H1 (cell line): ENCODE data around the gene FBLN2. TPM values are rescaled to one million over a fixed set of nuclear protein-coding genes. Genes with fewer than 3 reads are reported as not detected.

ENCODE experiments used
- CTCF ChIA-PET: fragments of 300-600 bp; sonication (Branson Sonifier 250); formaldehyde crosslinking; loops from one replicate; lab custom pipeline; 2021; ENCODE audit not compliant: partially characterized antibody; lab: Charles Lee
- POLR2A ChIA-PET: fragments of 300-600 bp; sonication (Branson Sonifier 250); formaldehyde crosslinking; loops from one replicate; lab custom pipeline; 2021; ENCODE audit warnings: inconsistent platforms; ENCODE audit not compliant: partially characterized antibody; lab: Charles Lee
- DNase-seq, 2 experiments: peaks; one replicate each; pipeline versions ENCODE4 v3.0.0 to v3.0.0-alpha.2; 2010 to 2022; ENCODE audit warnings: low spot score in 2 of 2, low read depth in 1 of 2, mixed read lengths in 1 of 2
- FAIRE-seq: peaks from 2 replicates; lab custom pipeline; 2011; peaks lifted over from hg19 to GRCh38; lab: Jason Lieb, UNC
- H2AFZ ChIP-seq: 2 replicates; pipeline ENCODE4 v1.8.1; 2012; ENCODE audit warnings: low read length, inconsistent platforms
- H2AK5ac ChIP-seq: 2 replicates; pipeline ENCODE4 v1.6.1; 2013; ENCODE audit warnings: low read depth, low read length
- H2BK120ac ChIP-seq: replicated peaks from 2 replicates; pipeline ENCODE3; 2013; ENCODE audit warnings: low read depth, low read length, inconsistent platforms
- H2BK12ac ChIP-seq: 2 replicates; pipeline ENCODE4 v1.6.1; 2013; ENCODE audit warnings: low read depth, low read length
- H2BK15ac ChIP-seq: 2 replicates; pipeline ENCODE4 v1.6.1; 2013; ENCODE audit warnings: low read length
- H2BK20ac ChIP-seq: 2 replicates; pipeline ENCODE4 v1.6.1; 2013; ENCODE audit warnings: low read length
- H2BK5ac ChIP-seq: 2 replicates; pipeline ENCODE4 v1.6.1; 2013; ENCODE audit warnings: low read depth, low read length
- H3K14ac ChIP-seq: 2 replicates; pipeline ENCODE4 v1.6.1; 2013; ENCODE audit warnings: inconsistent platforms; ENCODE audit not compliant: insufficient read length
- H3K18ac ChIP-seq: 2 replicates; pipeline ENCODE4 v1.6.1; 2013; ENCODE audit warnings: low read length; ENCODE audit errors: extremely low read depth
- H3K23ac ChIP-seq: 2 replicates; pipeline ENCODE4 v1.6.1; 2013; ENCODE audit warnings: inconsistent platforms; ENCODE audit not compliant: insufficient read length
- H3K23me2 ChIP-seq: 2 replicates; pipeline ENCODE4 v1.6.1; 2013; ENCODE audit warnings: low read depth, low read length
- H3K27ac ChIP-seq: 2 replicates; pipeline ENCODE4 v1.6.1; 2011; ENCODE audit warnings: low read depth, low read length, inconsistent platforms
- H3K27me3 ChIP-seq, 4 experiments: replicated peaks in 1 of 4; 1 replicate in 1 of 4; 2 replicates in 3 of 4; pipeline versions ENCODE4 v1.6.1 to v1.8.1; 2011 to 2013; ENCODE audit warnings: low read length in 3 of 4, mild to moderate bottlenecking in 3 of 4, inconsistent platforms in 2 of 4, mixed read lengths in 2 of 4, moderate library complexity in 1 of 4; ENCODE audit not compliant: control insufficient read depth in 3 of 4, insufficient read depth in 3 of 4; ENCODE audit errors: extremely low read depth in 1 of 4
- H3K36me3 ChIP-seq, 4 experiments: 2 replicates each; pipeline versions ENCODE4 v1.6.1 to v1.8.1; 2011 to 2013; ENCODE audit warnings: mild to moderate bottlenecking in 4 of 4, low read length in 3 of 4, moderate library complexity in 2 of 4, control low read depth in 1 of 4, inconsistent platforms in 1 of 4; ENCODE audit not compliant: insufficient read depth in 4 of 4, control insufficient read depth in 2 of 4
- H3K4ac ChIP-seq: replicated peaks from 2 replicates; pipeline ENCODE3; 2013; ENCODE audit warnings: low read length, low read depth, mixed read lengths, inconsistent platforms; ENCODE audit not compliant: insufficient read length
- H3K4me1 ChIP-seq, 4 experiments: replicated peaks in 1 of 4; 1 replicate in 1 of 4; 2 replicates in 3 of 4; pipeline versions ENCODE4 v1.6.1 to v1.8.1; 2011 to 2013; ENCODE audit warnings: low read length in 3 of 4, inconsistent platforms in 2 of 4, mixed read lengths in 1 of 4; ENCODE audit not compliant: insufficient read depth in 4 of 4, control insufficient read depth in 3 of 4
- H3K4me2 ChIP-seq, 2 experiments: 2 replicates each; pipeline versions ENCODE4 v1.6.1 to v1.8.1; 2011 to 2013; ENCODE audit warnings: low read depth in 2 of 2, low read length in 2 of 2, control low read depth in 1 of 2, inconsistent platforms in 1 of 2, mild to moderate bottlenecking in 1 of 2; ENCODE audit not compliant: insufficient read depth in 1 of 2
- H3K4me3 ChIP-seq, 4 experiments: fragments of 200-600, 300-600 bp in 1 of 4; sonication (generic), shearing (Covaris generic), sonication (Bioruptor Twin) in 1 of 4; 2 replicates each; pipeline versions ENCODE4 v1.5.1 to v1.8.1; 2011 to 2016; ENCODE audit warnings: low read length in 4 of 4, low read depth in 3 of 4, control low read depth in 2 of 4, inconsistent platforms in 2 of 4, mild to moderate bottlenecking in 2 of 4, mixed read lengths in 1 of 4, moderate library complexity in 1 of 4; ENCODE audit not compliant: insufficient read depth in 2 of 4; ENCODE audit errors: extremely low read depth in 1 of 4
- H3K56ac ChIP-seq: replicated peaks from 2 replicates; pipeline ENCODE3; 2013; ENCODE audit warnings: low read depth, mild to moderate bottlenecking, mixed read lengths, low read length, inconsistent platforms; ENCODE audit not compliant: insufficient read length
- H3K79me1 ChIP-seq: 2 replicates; pipeline ENCODE4 v1.6.1; 2013; ENCODE audit warnings: low read depth, low read length, control low read depth
- H3K79me2 ChIP-seq, 2 experiments: 2 replicates each; pipeline versions ENCODE4 v1.6.1 to v1.8.1; 2012 to 2013; ENCODE audit warnings: low read length in 2 of 2, mild to moderate bottlenecking in 2 of 2, inconsistent platforms in 1 of 2; ENCODE audit not compliant: insufficient read depth in 2 of 2, control insufficient read depth in 1 of 2
- H3K9ac ChIP-seq, 4 experiments: replicated peaks in 1 of 4; 1 replicate in 1 of 4; 2 replicates in 3 of 4; pipeline versions ENCODE4 v1.6.1 to v1.8.1; 2011 to 2013; ENCODE audit warnings: low read depth in 3 of 4, low read length in 3 of 4, control low read depth in 2 of 4, mild to moderate bottlenecking in 2 of 4, moderate library complexity in 2 of 4, inconsistent platforms in 1 of 4; ENCODE audit errors: extremely low read depth in 1 of 4
- H3K9me3 ChIP-seq, 2 experiments: 2 replicates each; pipeline versions ENCODE4 v1.6.1 to v1.8.1; 2012 to 2013; ENCODE audit warnings: mild to moderate bottlenecking in 2 of 2, moderate library complexity in 2 of 2, control low read depth in 1 of 2, inconsistent platforms in 1 of 2, low read depth in 1 of 2, low read length in 1 of 2, mixed read lengths in 1 of 2; ENCODE audit not compliant: insufficient read depth in 2 of 2
- H4K20me1 ChIP-seq, 2 experiments: replicated peaks in 1 of 2; 2 replicates each; pipeline versions ENCODE3 to v1.8.1; 2011 to 2013; ENCODE audit warnings: inconsistent platforms in 2 of 2, low read length in 2 of 2, mild to moderate bottlenecking in 1 of 2; ENCODE audit not compliant: insufficient read depth in 2 of 2, control insufficient read depth in 1 of 2
- H4K5ac ChIP-seq: 2 replicates; pipeline ENCODE4 v1.6.1; 2013; ENCODE audit warnings: low read length, low read depth, mixed read lengths, inconsistent platforms; ENCODE audit not compliant: insufficient read length
- H4K8ac ChIP-seq: 2 replicates; pipeline ENCODE4 v1.8.0; 2013; ENCODE audit warnings: mild to moderate bottlenecking, moderate library complexity, low read length, inconsistent platforms; ENCODE audit not compliant: insufficient read depth; ENCODE audit errors: extremely low read depth
- H4K91ac ChIP-seq: replicated peaks from 2 replicates; pipeline ENCODE3; 2013; ENCODE audit warnings: low read length, mixed read lengths, inconsistent platforms; ENCODE audit not compliant: insufficient read length
- BACH1 ChIP-seq: IDR thresholded peaks from 2 replicates; pipeline ENCODE4 v1.6.1; 2012; ENCODE audit warnings: low read length, improper control_type of control experiment
- BRCA1 ChIP-seq: IDR thresholded peaks from 2 replicates; pipeline ENCODE4 v1.6.1; 2012; ENCODE audit warnings: low read depth, low read length, improper control_type of control experiment
- FOSL1 ChIP-seq: IDR thresholded peaks from 2 replicates; pipeline ENCODE4 v1.6.1; 2011; ENCODE audit warnings: mild to moderate bottlenecking, low read depth, low read length, moderate library complexity; ENCODE audit not compliant: insufficient read depth
- GABPA ChIP-seq: IDR thresholded peaks from 2 replicates; pipeline ENCODE4 v1.6.1; 2011; ENCODE audit warnings: mild to moderate bottlenecking, low read length, moderate library complexity, borderline replicate concordance; ENCODE audit not compliant: insufficient read depth
- KDM1A ChIP-seq: fragments of 200-600, 300-600 bp; sonication (generic); IDR thresholded peaks from 2 replicates; pipeline ENCODE4 v1.7.1; 2016; ENCODE audit warnings: mild to moderate bottlenecking, low read length, borderline replicate concordance
- KDM4A ChIP-seq: IDR thresholded peaks from one replicate; pipeline ENCODE4 v1.7.1; 2012; ENCODE audit warnings: low read depth, mild to moderate bottlenecking, moderate library complexity, low read length, inconsistent platforms; ENCODE audit not compliant: severe bottlenecking
- NANOG ChIP-seq: IDR thresholded peaks from 2 replicates; pipeline ENCODE4 v1.6.1; 2011; ENCODE audit warnings: low read length, low read depth, mild to moderate bottlenecking, inconsistent platforms; ENCODE audit not compliant: insufficient read depth, poor library complexity, severe bottlenecking
- POLR2A ChIP-seq, 2 experiments: IDR thresholded peaks; 1 replicate in 1 of 2; 2 replicates in 1 of 2; pipeline ENCODE4 v1.6.1; 2011; ENCODE audit warnings: low read depth in 2 of 2, low read length in 2 of 2, mild to moderate bottlenecking in 2 of 2; ENCODE audit errors: control extremely low read depth in 1 of 2
- POU5F1 ChIP-seq: IDR thresholded peaks from 2 replicates; pipeline ENCODE4 v1.6.1; 2011; ENCODE audit warnings: low read depth, mild to moderate bottlenecking, low read length, moderate library complexity
- RBBP5 ChIP-seq: IDR thresholded peaks from 2 replicates; pipeline ENCODE4 v1.7.1; 2012; ENCODE audit warnings: low read depth, mild to moderate bottlenecking, inconsistent platforms, low read length, moderate library complexity, borderline replicate concordance
- RNF2 ChIP-seq: fragments of 200-900, 300-1000 bp; sonication (generic); IDR thresholded peaks from 2 replicates; pipeline ENCODE4 v1.7.1; 2016; ENCODE audit warnings: borderline replicate concordance, low read depth, mild to moderate bottlenecking, antibody characterized with exemption, low read length; ENCODE audit not compliant: poor library complexity, severe bottlenecking; ENCODE audit errors: missing control alignments
- SP1 ChIP-seq: IDR thresholded peaks from 2 replicates; pipeline ENCODE4 v1.6.1; 2011; ENCODE audit warnings: low read depth, low read length
- SP2 ChIP-seq: IDR thresholded peaks from 2 replicates; pipeline ENCODE4 v1.6.1; 2012; ENCODE audit warnings: mild to moderate bottlenecking, low read length, inconsistent platforms
- TAF1 ChIP-seq: IDR thresholded peaks from 2 replicates; pipeline ENCODE4 v1.6.1; 2011; ENCODE audit warnings: mild to moderate bottlenecking, low read depth, low read length
- WGBS, 2 experiments: shearing (Covaris generic) in 1 of 2; methylation state at CpG; one replicate each; pipeline versions ENCODE4 v1.1.6 to v1.1.7; 2013 to 2015; ENCODE audit warnings: low lambda C conversion rate in 2 of 2, mixed read lengths in 2 of 2, inconsistent platforms in 1 of 2, low coverage in 1 of 2, missing lambda C conversion rate in 1 of 2; ENCODE audit not compliant: insufficient replicate concordance in 2 of 2, insufficient coverage in 1 of 2, insufficient read length in 1 of 2; ENCODE audit errors: extremely low coverage in 1 of 2, missing lambda C conversion rate in 1 of 2; 5-methylcytosine and 5-hydroxymethylcytosine counted together
- polyA plus RNA-seq, 7 experiments: library from polyadenylated mRNA; depleted of rRNA in 3 of 7; stranded (reverse) in 5 of 7; unstranded in 2 of 7; fragments of >200 nt in 5 of 7; fragments of 200-250 nt in 2 of 7; gene quantifications; 1 replicate in 5 of 7; 2 replicates in 1 of 7; 4 replicates in 1 of 7; pipeline versions ENCODE4 v1.2.1 to v1.2.3, GENCODE V29; 2011 to 2013; ENCODE audit warnings: missing spikeins in 2 of 7, mixed read lengths in 2 of 7
- total RNA-seq: library from RNA; stranded (reverse); fragmentation: NEBNext Ultra II Directional; extraction: Animal tissue kit (Norgen Biotek cat#: 25700); gene quantifications from 2 replicates; pipeline ENCODE4 v1.2.1, GENCODE V29; 2021

The FBLN2 gene
- total and polyA plus RNA-seq, 2 of the 8 experiments (the other 6 are each of a cell fraction or from before 2014, with no cell fraction given), result 17.4 to 24.2 TPM

- H3K14ac ChIP-seq, result no peak overlapping the region
- H3K79me1 ChIP-seq, result no peaks in the 10 kb centered on the region
- H4K8ac ChIP-seq, result no peak overlapping the region
- H2BK15ac ChIP-seq, result no peak overlapping the region
- no peak overlapping the region for H2BK120ac ChIP-seq
- FAIRE-seq, result no peak
- no peaks in the 10 kb centered on the region for H3K27me3 ChIP-seq
- H3K9ac ChIP-seq, result no peak overlapping the region
- POLR2A ChIA-PET, result interaction anchor here (1.2 kb wide), 1 partner anchor 13 kb away, joined by 3 read pairs; no protein-coding TSS in a partner anchor
- H4K20me1 ChIP-seq, result no peaks in the 10 kb centered on the region
- H3K23ac ChIP-seq, result no peak overlapping the region
- H3K79me2 ChIP-seq, result no peaks in the 10 kb centered on the region
- H3K4ac ChIP-seq, result no peak overlapping the region
- no peak overlapping the region for H3K56ac ChIP-seq
- no peak overlapping the region for H4K91ac ChIP-seq
- no peak for DNase-seq
- H2AFZ ChIP-seq, result no peak overlapping the region
- no peak overlapping the region for H3K4me2 ChIP-seq
- H2AK5ac ChIP-seq, result no peak overlapping the region
- no peaks in the 10 kb centered on the region for H3K9me3 ChIP-seq
- H3K36me3 ChIP-seq, result no peaks in the 10 kb centered on the region
- CTCF ChIA-PET, result interaction anchor here (0.7 to 4.2 kb wide), 11 partner anchors 11 to 385 kb away, joined by 3 to 28 read pairs (median 5); no protein-coding TSS in a partner anchor
- H3K27ac ChIP-seq, result no peak overlapping the region
- no peaks in the 10 kb centered on the region for H3K23me2 ChIP-seq
- 93% methylated on average over 21 of the region's 21 CpGs; no CpG with 5 or more reads in 1 of the 2 experiments for WGBS, 2 experiments
- no peak overlapping the region for H3K18ac ChIP-seq
- no peak overlapping the region for H2BK12ac ChIP-seq
- H2BK20ac ChIP-seq, result no peak overlapping the region
- H4K5ac ChIP-seq, result no peak overlapping the region
- H3K4me1 ChIP-seq, result peaks cover 0 to 7% (median 3%) of the 10 kb centered on the region in 4 experiments; a peak in 3 of 7 replicates
- H3K4me3 ChIP-seq, result no peak overlapping the region
- no peak overlapping the region for H2BK5ac ChIP-seq
- TF ChIP-seq FOSL1, result no peak
- no peak for TF ChIP-seq TAF1
- TF ChIP-seq POLR2A (IDR thresholded peaks at IDR 0.05; ENCODE audit: control extremely low read depth in 1 of 2, low read depth in 2 of 2, low read length in 2 of 2), result no peak
- no peak for TF ChIP-seq NANOG
- TF ChIP-seq BACH1, result no peak
- TF ChIP-seq RNF2, result no peak
- no peak for TF ChIP-seq SP1
- TF ChIP-seq KDM4A, result no peak
- TF ChIP-seq KDM1A, result no peak
- no peak for TF ChIP-seq SP2
- TF ChIP-seq BRCA1, result no peak
- no peak for TF ChIP-seq POU5F1
- TF ChIP-seq RBBP5, result no peak
- TF ChIP-seq GABPA, result no peak
Measured at GRCh38 chr3:13623101-13623654, 74.3 kb downstream of the FBLN2 start.
